GM23248 (cell line): ENCODE results near the gene RUNX3. TPM values are rescaled to one million over a fixed set of nuclear protein-coding genes. Genes with fewer than 3 reads are reported as not detected.
A peak's percentile ranks its signal among the peaks of the same experiment; 100 is the strongest.

Experiments used
- DNase-seq: peaks from one replicate; pipeline ENCODE4 v3.0.0-alpha.2; 2015
- H2AFZ ChIP-seq: fragments of 200-600 bp; sonication (generic); 2 replicates; pipeline ENCODE4 v1.6.1; 2016; ENCODE audit warnings: antibody characterized with exemption
- H3F3A ChIP-seq: fragments of 200-600 bp; sonication (generic); 2 replicates; pipeline ENCODE4 v1.6.1; 2016; ENCODE audit warnings: mild to moderate bottlenecking, antibody characterized with exemption, mixed run types; ENCODE audit not compliant: insufficient read depth
- H3K27ac ChIP-seq: fragments of 200-600 bp; sonication (generic); 2 replicates; pipeline ENCODE4 v1.5.1; 2016; ENCODE audit warnings: mild to moderate bottlenecking
- H3K27me3 ChIP-seq: fragments of 200-600 bp; sonication (generic); replicated peaks from 2 replicates; pipeline ENCODE4 v1.6.1; 2016; ENCODE audit warnings: mild to moderate bottlenecking; ENCODE audit not compliant: insufficient read depth
- H3K36me3 ChIP-seq: fragments of 200-600 bp; sonication (generic); 2 replicates; pipeline ENCODE4 v1.6.1; 2016; ENCODE audit warnings: low read depth, mild to moderate bottlenecking
- H3K4me1 ChIP-seq: fragments of 200-600 bp; sonication (generic); 2 replicates; pipeline ENCODE4 v1.6.1; 2016; ENCODE audit warnings: mild to moderate bottlenecking; ENCODE audit not compliant: insufficient read depth
- H3K4me2 ChIP-seq: fragments of 200-600 bp; sonication (generic); one replicate; pipeline ENCODE4 v1.6.1; 2016; ENCODE audit warnings: mild to moderate bottlenecking; ENCODE audit not compliant: unreplicated experiment
- H3K4me3 ChIP-seq: fragments of 200-600 bp; sonication (generic); 2 replicates; pipeline ENCODE4 v1.5.1; 2016; ENCODE audit warnings: mild to moderate bottlenecking
- H3K79me2 ChIP-seq: fragments of 200-600 bp; sonication (generic); 2 replicates; pipeline ENCODE4 v1.6.1; 2016; ENCODE audit warnings: mild to moderate bottlenecking; ENCODE audit not compliant: insufficient read depth
- H3K9ac ChIP-seq: fragments of 200-600 bp; sonication (generic); 2 replicates; pipeline ENCODE4 v1.6.1; 2016; ENCODE audit warnings: mild to moderate bottlenecking
- H3K9me2 ChIP-seq: fragments of 200-600 bp; sonication (generic); 2 replicates; pipeline ENCODE4 v1.6.1; 2016; ENCODE audit warnings: mixed run types, mild to moderate bottlenecking, moderate library complexity; ENCODE audit not compliant: insufficient read depth
- H3K9me3 ChIP-seq: fragments of 200-600 bp; sonication (generic); one replicate; pipeline ENCODE4 v1.6.1; 2017; ENCODE audit warnings: low read depth
- H4K20me1 ChIP-seq: fragments of 200-600 bp; sonication (generic); 2 replicates; pipeline ENCODE4 v1.6.0; 2016; ENCODE audit not compliant: insufficient read depth
- EZH2 ChIP-seq: fragments of 200-600 bp; sonication (generic); IDR thresholded peaks from 2 replicates; pipeline ENCODE4 v1.6.1; 2018; ENCODE audit warnings: antibody characterized with exemption, mild to moderate bottlenecking; ENCODE audit not compliant: insufficient read depth, poor library complexity, severe bottlenecking
- EZH2phosphoT487 ChIP-seq: fragments of 200-600 bp; sonication (generic); IDR thresholded peaks from 2 replicates; pipeline ENCODE4 v1.6.1; 2018; ENCODE audit warnings: antibody characterized with exemption, moderate library complexity, mild to moderate bottlenecking, low read depth; ENCODE audit not compliant: insufficient read depth
- whole genome bisulfite sequencing, 2 experiments: methylation state at CpG; one replicate each; pipeline ENCODE4 v1.1.6; 2015 to 2017; ENCODE audit warnings: low lambda C conversion rate in 2 of 2, low coverage in 1 of 2; ENCODE audit errors: missing lambda C conversion rate in 2 of 2; 5-methylcytosine and 5-hydroxymethylcytosine counted together
- in situ Hi-C: fragments of 300-500 bp; cut with MboI; formaldehyde crosslinking; loops from 2 replicates; pipeline ENCODE4 v1.15.0; 2020
- polyA plus RNA-seq: library from polyadenylated mRNA; unstranded; fragments of >200 nt; fragmentation: Nextera tagmentation; extraction: Ambion mirVana; gene quantifications from 2 replicates; pipeline ENCODE4 v1.2.1, GENCODE V29; 2016
- total RNA-seq: library from RNA; depleted of rRNA; stranded (reverse); fragments of >200 nt; shearing (Covaris generic); gene quantifications from 2 replicates; pipeline ENCODE4 v1.2.3, GENCODE V29; 2014

RUNX3 gene
- total and polyA plus RNA-seq, 2 experiments from 2014 or later: 0.43 to 1.4 TPM

DNA sequence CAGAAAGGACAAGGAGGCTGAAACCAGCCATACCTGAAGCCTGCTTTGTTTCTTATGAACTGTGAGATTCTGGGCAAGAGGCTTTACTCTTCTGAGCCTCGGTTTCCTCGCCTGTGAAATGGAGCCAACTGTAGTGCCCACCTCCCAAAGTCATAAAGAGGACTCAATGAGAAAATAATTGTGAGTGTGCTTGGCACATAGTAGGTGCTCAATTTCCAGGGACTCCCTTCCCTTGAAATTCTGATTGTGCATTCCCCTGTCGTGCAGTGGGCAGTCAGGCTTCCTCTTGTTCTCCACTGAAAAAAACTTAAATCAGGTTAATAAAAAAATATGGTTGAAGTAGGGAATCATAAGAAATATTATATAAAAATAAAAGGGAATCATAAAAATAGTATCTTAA is 37.5 kb upstream of the RUNX3 start:
- TF ChIP-seq EZH2phosphoT487 (no peak), EZH2 (no peak)
- WGBS, 2 experiments: 83 to 89% methylated on average over 3 of the region's 3 CpGs
- Histone ChIP-seq H2AFZ (no peak overlapping the region), H3K4me1 (peaks cover 14% of the 10 kb centered on the region; the same call in 1 of the 2 replicates), H3K9ac (no peak overlapping the region), H3F3A (no peaks in the 10 kb centered on the region), H4K20me1 (no peaks in the 10 kb centered on the region), H3K27me3 (no peaks in the 10 kb centered on the region), H3K9me2 (no peaks in the 10 kb centered on the region), H3K4me3 (no peak overlapping the region), H3K4me2 (no peak overlapping the region), H3K79me2 (no peaks in the 10 kb centered on the region), H3K9me3 (no peaks in the 10 kb centered on the region), H3K36me3 (no peaks in the 10 kb centered on the region), H3K27ac (no peak overlapping the region)
- DNase-seq: no peak
- in situ Hi-C loops: no loop called here

DNA sequence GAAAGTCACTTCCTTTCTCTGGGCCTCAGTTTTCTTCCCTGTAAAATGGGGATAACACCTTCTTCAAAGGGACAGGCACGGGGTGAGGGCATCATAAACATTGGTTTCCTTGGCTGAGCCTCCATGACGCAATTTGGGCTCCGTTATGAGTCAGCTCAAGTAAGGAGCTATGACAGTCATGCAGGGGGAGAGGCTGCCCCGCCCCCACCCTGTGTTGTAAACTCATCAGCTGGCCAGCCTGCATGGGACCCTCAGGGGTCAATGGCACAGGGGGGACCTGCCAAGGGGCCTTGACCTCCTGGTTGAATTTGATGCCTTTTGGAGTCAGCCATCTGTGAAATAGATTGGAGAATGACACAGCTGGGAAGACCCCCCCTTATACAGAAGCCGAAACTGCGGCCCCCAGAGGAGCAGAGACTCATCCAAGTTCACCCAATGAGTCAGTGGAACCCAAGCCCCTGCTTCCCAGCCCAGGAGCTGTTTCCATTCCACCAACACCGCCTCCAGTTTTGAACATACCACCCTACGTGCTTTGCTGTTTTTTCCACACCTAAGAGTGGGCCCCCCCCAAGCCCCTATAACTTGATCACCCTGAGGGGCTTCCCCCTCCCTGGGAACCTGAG is 36.8 kb upstream of the RUNX3 start:
- peaks cover 10% of the 10 kb centered on the region; the same call in 1 of the 2 replicates for H3K4me1 ChIP-seq
- in situ Hi-C loops: no loop called here
- DNase-seq: peak; percentile 85
- H3K79me2 ChIP-seq: no peaks in the 10 kb centered on the region
- no peaks in the 10 kb centered on the region for H4K20me1 ChIP-seq
- H3K4me2 ChIP-seq: no peak overlapping the region
- no peaks in the 10 kb centered on the region for H3F3A ChIP-seq
- TF ChIP-seq EZH2phosphoT487 (no peak), EZH2 (no peak)
- no peak overlapping the region for H3K4me3 ChIP-seq
- H3K36me3 ChIP-seq: no peaks in the 10 kb centered on the region
- no peaks in the 10 kb centered on the region for H3K9me2 ChIP-seq
- H3K9me3 ChIP-seq: no peaks in the 10 kb centered on the region
- H3K27me3 ChIP-seq: no peaks in the 10 kb centered on the region
- 57 to 62% methylated on average over 7 to 8 of the region's 8 CpGs for WGBS, 2 experiments
- H3K27ac ChIP-seq: no peak overlapping the region
- no peak overlapping the region for H2AFZ ChIP-seq
- H3K9ac ChIP-seq: no peak overlapping the region

DNA sequence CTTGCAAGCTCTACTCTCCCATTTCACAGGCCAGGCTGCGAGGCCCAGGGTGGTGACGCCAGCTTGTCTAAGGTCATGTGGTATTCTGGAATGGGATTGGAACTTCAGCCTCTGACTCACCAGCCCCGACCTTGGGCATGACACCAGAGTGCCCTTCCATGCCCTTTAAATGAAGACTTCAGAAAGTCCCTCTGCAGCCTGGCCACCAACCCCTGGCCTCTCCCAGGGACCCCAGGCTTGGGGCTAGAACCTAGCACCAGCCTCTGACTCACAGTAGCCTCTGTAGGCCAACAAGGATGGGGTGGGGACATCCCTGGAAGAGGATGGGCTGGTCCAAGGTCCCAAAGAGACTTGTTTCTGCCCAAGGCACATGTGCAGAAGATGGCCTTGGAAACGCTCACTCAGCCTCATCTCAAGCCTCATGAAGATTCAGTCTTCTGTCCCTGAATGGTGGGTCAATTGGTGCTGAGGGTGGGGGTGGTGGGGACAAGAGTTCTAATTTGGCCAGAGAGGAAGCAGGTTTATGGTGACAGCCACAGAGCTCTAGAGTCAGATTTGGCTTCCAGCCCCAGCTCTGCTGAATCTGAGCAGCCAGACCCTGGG is 36.1 kb upstream of the RUNX3 start:
- Histone ChIP-seq H2AFZ (no peak overlapping the region), H3K79me2 (no peaks in the 10 kb centered on the region), H3K4me3 (no peak overlapping the region), H3K27ac (no peak overlapping the region), H3K4me2 (no peak overlapping the region), H3F3A (no peaks in the 10 kb centered on the region), H3K9me2 (no peaks in the 10 kb centered on the region), H3K9me3 (no peaks in the 10 kb centered on the region), H3K27me3 (no peaks in the 10 kb centered on the region), H3K36me3 (no peaks in the 10 kb centered on the region), H4K20me1 (no peaks in the 10 kb centered on the region), H3K4me1 (peaks cover 8% of the 10 kb centered on the region; the same call in 1 of the 2 replicates), H3K9ac (no peak overlapping the region)
- in situ Hi-C loops: no loop called here
- 67 to 75% methylated on average over 4 of the region's 4 CpGs for WGBS, 2 experiments
- TF ChIP-seq EZH2phosphoT487 (no peak), EZH2 (no peak)
- no peak for DNase-seq

DNA sequence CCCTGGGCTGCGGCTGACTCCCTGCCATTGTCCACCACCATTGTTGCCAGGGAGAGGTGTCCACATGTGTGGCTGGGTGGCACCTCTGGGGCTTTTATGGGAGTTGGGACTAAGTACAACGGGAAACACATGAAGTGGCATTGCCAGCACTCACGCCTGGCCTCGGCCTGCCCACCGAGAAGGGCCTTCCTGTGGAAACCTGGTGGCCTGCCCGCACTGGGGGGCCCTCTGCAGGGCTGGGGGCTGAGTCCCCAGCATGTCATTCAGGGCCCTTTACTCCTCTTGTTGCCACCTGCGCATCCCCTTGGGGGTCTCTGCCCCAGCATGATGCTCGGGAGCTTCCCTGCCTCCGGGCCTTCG is 35.5 kb upstream of the RUNX3 start:
- Histone ChIP-seq H3K27ac (no peak overlapping the region), H4K20me1 (no peaks in the 10 kb centered on the region), H3K4me2 (no peak overlapping the region), H3K79me2 (no peaks in the 10 kb centered on the region), H3K9ac (no peak overlapping the region), H3K4me3 (no peak overlapping the region), H3F3A (no peaks in the 10 kb centered on the region), H3K4me1 (peaks cover 4% of the 10 kb centered on the region; the same call in 1 of the 2 replicates), H2AFZ (no peak overlapping the region), H3K27me3 (no peaks in the 10 kb centered on the region), H3K36me3 (no peaks in the 10 kb centered on the region), H3K9me3 (no peaks in the 10 kb centered on the region), H3K9me2 (no peaks in the 10 kb centered on the region)
- WGBS, 2 experiments: 90 to 91% methylated on average over 7 to 10 of the region's 10 CpGs
- in situ Hi-C loops: no loop called here
- no peak for DNase-seq
- TF ChIP-seq EZH2 (no peak), EZH2phosphoT487 (no peak)
